ENCODE data around the gene ERC1.

Gene ERC1

DNA sequence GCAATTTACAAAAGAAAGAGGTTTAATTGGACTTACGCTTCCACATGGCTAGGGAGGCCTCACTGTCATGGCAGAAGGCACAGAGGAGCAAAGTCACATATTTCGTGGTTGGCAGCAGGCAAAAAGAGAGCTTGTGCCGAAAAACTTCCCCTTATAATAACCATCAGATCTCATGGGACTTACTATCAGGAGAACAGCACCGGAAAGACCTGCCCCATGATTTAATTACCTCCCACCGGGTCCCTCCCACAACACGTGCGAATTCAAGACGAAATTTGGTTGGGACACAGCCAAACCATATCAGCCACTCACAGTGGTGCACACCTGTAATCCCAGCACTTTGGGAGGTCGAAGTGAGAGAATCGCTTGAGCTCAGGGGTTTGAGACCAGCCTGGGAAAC, 534.8 kb downstream of the ERC1 start:
- no peak for DNase-seq

DNA sequence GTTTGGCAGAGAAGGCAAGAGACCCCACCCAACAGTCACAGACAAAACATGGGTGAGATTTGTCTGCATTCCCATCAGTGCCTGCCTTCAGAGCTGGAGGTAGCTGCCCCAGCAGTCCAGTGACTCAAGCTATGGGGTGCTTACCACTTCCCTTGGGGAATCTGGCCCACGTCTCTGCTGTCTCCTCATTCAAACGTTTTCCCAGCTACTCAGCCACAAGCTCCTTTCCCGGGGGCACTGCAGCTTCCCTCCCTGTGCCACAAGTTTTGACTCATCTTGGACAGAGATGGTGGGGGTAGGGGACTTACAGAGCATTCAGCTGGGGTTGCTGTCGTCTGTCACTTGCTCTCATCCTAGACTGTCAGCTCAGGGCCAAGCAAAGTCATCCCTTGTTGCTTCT, 536.8 kb downstream of the ERC1 start:
- DNase-seq: no peak

DNA sequence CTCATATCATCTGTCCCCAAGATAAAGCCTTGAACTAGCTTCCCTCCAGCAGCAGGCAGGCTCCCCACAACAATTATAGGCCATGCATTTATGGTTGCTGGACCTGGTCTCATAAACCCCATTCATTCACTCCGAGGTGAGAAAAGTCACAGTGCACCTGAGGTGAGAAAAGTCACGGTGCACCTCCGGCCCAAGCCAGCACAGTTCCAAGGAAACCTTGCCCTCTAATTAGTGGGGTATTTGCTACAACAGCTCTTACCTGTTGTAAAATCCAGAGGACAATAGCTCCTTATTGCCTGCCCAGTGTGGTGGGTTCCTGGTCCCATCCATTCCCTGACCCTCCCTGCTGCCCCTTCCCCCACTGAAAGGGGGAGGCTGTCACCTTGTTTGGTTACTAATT, 537.8 kb downstream of the ERC1 start:
- no peak for DNase-seq

DNA sequence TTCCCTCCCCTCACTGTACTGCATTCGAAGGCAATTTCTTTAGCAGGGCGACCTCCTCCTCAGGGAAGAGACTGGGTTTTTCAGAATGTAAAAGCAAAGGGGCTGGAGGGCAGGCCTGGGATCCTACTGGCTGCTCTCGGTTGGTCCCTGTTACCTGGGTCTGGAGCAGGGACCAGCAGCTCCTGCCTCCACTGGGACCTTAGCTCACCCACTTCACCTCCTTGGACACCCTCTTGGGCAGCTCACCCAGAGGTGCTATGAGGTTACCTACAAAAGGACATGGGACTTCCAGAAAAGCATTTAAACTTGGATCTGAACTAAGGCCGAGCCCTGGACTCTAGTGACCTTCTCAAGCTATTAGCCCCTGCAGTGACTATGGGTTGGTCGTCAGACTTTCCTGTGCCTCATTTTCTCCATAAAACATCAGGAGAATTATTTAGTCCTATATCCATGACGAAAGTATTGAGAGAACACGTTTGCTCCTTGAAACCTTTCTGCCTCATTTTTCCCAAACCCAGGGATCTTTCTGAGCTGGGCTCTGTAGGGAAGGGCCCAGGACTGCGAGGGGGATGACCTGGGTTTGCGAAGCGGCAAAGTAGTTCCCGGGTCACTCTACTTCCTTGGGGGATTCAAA, 538.3 kb downstream of the ERC1 start:
- no peak for DNase-seq

DNA sequence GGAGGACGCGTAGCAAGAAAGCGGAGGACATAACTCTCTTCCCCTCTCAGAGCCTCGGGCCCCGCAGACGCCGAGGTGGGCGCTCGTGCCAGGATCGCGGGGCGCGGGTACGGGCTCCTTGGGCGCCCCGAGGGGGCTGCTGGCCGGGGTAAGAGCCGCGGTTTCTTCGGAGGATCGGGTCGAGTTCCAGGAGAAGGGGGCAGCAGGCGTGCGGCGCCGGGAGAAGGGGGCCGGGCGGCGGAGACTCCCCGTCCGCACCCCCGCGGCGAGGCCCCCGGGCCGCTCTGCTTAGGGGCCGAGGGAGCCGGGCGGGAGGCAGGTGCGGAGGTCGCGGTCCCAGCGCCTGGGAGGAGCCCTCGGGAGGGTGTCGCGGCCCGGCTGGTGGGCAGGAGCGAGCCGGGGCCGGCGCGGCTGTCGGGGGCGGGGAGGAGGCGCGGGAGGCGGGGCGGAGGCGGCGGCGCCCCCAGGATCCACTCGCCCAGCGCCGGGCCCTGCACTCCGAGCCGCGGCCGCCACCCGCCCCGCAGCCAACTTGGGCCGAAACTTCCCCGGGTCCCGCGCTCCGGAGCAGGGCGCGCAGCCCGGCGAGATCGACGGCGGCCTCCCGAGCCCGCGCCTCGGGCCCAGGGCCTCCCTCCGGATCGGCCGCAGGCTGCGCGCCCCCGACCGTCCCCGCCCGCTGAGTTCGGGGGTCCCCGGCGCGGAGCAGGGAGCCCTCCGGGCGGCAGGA, 539.0 kb downstream of the ERC1 start:
- DNase-seq: no peak

DNA sequence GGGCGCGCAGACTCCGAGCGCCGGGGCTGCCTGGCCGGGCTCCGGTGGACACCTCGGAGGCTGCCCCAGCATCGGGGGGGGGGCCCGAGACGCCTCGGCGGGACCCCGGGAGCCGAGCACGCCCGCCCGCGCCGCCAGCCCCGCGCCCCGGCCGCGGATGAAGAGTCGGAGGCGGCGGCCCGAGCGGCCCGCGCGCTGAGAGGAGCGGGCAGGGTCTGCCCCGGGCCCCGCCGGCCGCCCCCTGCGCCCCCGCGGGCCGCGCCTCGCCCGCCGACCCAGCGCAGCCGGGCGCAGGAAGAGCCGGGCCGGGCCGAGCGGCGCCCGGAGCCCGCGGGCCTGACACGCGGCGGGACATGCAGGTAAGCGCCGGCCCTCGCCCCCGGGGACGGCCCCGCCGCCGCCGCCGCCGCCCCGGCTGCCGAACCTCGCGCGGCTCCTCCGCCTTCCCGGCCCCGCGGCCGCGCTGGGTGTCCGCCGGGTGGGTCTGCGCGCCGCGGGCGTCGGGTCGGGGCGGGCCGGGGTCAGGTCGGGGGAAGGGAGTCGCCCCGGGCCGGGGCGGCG, 539.6 kb downstream of the ERC1 start:
- DNase-seq: no peak

DNA sequence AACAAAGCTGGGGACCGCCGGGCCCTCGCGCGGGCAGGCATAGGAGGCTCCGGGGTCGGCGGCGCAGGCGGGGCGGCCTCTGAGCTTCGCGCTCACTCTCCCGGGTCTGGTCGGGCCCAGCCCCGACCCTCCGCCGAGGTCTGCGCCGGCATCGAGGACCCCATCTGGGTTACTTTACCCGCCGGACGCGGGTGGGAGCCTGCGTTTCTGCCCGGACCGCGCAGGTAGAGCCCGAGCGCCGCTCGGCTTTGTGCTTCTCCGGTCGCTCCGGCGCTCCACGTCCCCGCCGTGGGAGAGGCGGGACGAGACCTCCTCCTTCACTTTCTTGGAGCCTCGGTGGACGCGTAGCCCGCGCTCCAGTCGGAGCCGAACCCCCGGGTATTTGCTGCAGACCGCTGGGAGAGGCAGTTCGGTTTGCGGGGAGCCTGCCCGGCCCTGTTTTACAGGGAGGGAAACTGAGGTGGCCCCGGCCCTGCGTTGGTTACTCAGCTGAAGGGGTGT, 540.2 kb downstream of the ERC1 start:
- DNase-seq: no peak

DNA sequence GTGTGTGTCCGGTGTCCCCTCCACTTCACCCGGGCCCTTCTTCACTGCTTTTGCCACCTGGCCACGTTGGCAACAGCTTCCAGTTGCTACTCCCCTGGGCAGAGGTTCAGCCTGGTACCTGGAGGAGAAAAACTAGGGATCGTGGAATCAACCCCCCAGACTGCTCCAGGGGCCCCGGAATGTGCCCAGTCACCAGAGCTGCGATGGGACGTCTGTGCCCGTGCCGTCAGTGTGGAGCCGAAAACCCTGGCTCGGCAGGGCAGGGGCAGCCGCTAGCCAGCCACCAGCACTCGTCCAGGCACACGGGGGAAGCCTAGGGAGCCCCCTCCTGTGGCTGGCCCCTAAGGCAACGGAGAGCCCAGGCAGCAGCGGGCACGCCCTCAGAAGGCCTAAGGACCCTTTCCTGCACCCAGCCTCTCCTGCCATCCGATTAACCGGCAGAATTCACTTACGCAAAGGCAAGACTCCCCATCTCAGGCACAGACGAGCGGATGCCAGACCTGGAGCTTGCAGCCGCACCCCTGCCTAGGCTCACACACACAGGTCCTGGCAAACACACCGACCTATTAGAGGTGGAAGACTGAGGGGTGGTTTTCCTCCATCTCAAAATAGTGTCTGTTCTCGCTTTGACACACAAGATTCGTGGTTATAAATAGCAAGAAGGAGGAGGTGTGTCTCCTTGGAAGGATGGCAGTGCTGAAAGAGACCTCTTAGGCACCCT, 540.8 kb downstream of the ERC1 start:
- no peak for DNase-seq

DNA sequence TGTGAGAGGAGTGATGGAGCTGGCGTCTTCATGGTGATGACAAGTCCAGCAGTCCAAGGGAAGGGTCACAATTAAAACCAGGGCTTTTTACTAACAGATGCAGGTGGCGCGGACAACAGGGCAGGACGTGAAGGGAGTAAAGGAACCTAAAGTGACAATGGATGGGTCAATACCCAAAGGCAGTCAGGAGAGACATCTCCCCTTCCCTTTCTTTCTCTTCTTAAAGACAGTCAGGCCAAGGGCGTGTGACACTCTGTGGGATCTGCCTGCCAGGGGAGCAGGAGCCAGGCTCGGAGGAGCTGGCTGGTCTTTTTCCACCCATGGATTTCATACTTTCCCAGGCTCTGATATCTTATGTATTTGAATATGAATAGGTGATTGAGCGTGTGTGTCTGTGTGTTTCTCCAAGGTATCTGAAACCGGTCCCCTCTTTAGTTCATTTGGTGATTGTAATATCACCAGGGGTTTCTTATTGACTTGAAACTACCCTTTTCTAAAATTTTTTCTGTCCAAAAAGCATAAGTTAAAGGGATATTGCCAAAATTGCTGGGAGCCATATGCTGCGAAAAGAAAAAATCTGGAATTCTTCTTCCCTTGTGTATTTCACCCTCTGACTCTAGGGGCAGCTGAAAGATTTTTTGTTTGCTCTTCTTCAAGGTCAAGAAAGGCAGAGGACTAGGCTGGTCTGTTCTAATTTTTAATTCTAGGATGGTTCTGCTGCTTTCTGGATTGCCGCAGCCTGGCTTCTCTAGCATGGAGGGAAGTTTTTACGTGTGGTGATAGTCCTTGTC, 541.5 kb downstream of the ERC1 start:
- DNase-seq: no peak

DNA sequence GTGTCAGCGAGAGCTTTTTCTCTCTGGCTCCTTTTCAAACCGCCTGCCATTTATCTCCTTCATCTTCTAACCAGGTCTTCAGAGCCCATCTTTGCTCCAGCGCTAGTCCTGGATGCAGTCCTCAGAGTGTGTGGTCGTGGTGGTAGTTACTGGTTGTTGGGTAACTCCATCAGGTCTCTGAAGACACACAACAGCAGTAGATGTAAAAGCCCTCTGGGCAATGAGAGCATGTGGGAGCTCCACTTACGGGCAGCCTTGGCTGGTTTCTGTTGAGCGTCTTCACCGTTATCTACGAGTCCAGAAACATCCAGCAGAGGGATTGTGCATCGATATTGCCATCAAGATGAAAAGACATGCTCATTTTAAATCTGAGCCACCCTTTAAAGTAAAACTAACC, 542.2 kb downstream of the ERC1 start:
- DNase-seq: no peak

DNA sequence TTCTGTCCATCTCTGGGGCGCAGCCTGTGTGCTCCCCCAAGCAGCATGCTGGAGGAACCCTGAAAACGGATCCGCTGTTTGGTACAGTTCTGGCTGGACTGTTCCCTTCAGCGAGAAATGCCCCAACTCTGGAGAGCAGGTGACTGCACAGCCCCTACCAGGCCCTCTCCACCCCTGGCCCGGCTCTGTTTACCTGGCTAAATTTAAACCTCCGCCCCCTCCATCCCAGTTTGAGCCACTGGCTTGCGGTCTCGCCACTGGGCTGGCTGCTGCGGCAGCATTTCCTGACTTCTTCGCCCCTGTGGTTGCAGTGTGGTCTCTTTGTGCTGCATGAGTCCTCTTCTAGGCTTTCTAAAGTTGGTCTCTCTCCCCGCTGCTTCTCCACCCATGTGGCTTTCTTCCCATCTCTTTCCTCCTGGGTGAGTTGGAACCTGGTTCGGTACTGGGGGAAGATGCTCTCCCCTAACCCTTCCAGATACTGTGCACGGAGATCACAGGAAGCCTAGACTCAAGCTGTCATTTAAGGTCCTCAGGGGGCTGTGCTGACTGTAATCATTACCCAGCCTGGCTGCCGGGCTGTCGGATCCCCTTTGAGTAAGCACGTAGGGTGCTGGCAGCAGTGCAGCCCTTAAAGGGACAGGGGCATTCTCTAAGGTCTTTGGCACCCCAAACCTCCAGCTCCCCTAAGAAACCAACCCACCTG, 542.7 kb downstream of the ERC1 start:
- peak; percentile 25 for DNase-seq

DNA sequence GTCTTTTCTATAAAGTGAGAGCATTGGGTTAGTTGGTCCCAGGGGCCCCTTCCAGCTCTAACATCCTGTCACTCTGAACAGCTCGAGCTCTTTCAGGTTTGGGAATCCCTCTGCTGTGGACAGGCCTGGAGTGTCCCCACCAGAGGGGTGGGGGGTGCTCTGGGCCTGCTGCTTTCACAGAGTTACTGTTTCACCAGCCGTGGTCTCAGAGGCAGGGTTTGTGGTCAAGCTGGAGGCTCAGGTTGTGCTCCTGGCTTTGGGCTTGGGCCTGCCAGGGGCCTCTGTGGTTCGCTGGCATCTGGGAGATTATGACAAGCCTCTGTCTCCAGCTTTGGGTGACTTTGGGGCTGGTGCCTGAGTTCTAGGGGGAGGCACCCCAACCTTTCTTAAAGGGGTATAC, 543.7 kb downstream of the ERC1 start:
- DNase-seq: no peak

DNA sequence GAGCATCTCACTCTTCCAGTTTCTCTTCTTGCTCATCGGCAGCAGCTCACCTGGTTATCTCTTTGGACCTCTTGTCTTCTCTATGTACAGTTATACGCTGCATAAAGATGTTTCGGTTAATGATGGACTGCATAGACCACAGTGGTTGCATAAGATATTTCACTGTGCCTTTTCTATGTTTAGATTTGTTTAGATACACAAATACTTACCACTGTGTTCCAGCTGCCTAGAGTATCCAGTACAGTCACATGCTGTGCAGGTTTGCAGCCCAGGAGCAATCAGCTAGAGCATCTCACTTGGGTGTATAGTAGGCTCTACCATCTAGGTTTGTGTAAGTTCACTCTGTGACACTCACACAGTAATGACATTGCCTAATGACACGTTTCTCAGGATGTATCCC, 545.8 kb downstream of the ERC1 start:
- DNase-seq: no peak

DNA sequence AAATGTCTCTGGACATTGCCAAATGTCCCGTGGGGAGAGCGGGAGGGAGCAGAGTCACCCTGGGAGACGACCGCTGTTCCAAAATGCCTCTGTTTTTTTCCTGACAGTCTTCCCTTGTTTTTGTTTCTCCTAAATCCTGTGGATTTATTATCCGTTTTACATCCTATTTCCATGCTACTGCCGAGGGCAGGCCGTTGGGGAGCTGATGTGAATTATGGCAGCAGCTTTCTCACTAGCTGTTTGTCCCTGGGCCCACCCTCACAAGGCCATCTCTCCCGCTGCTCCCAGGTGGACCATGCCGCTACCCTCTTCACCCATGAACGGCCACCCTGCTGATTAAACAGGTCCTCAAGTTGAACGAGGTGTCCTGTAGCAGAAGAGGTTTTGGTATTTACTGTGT, 548.1 kb downstream of the ERC1 start:
- no peak for DNase-seq

DNA sequence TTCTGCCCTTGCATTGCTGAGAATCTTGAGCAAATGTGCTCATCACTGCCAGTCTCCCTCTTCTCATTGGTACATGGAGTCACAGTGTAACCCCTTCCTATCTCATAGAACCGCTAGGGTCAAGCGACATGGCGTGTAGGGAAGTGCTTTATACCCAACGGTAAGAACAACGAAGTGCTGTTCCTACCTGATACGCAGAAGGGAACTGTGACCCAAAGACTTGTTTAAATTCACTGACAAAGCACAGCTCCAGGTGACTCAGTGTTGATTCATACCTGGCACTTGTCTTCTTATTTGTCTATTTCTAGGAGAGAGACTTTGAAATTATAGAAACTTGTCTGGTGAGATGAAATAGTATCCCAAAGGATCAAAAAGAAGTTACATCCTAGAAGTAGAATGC, 549.7 kb downstream of the ERC1 start:
- no peak for DNase-seq

DNA sequence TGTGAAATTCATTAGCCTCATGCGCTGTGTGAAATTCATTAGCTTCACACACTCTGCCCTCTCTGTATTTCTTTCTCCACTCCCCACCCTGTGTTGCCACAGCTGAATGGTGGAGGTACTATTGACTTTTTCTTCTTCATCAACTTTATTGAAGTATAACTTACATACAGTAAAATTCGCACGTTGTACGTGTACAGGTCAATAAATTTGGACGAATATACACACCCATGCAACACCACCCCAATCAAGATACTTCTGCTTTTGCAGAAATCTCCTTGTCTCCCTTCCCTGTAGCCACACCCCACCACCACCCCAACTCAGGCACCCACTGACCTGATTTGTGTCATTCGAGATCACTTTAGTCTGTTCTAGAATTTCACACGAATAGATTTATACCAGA, 551.6 kb downstream of the ERC1 start:
- no peak for DNase-seq

DNA sequence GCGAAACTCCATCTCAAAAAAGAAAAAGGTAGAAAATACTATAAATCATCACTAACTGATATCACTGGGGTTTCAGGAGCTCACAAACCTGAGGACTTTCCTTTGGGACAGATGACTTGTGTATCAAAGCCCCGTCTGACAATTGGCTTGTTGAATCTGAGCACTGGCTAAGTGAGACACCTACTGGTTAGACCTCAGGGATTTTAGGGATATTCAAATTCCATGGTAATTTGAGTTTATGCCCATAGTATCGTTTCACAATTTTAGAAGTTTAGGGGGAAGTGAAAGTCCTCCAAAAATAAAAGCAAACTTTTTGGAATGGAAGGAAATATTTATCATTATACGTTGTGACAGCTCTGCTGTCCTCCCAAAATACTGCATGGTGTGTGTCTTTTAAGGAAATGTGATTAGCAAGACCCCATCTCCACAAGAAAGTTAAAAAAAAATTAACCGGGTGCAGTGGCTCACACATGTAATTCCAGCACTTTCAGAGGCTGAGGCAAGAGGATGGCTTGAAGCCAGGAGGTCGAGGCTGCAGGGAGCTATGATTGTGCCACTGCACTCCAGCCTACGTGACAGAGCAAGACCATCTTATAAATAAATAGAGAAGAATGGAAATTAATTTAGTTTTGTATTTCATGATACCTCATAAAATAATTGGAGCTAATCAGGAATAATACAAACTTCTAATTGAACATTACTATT, 554.1 kb downstream of the ERC1 start:
- DNase-seq: no peak

All from stimulated activated naive CD4-positive, alpha-beta T cell treated with Interleukin-2 at 50 U/mL for 16 hours (primary cell).